GM18526 (cell line): ENCODE measurements around the gene CD93.

Source experiments
- POLR2A ChIP-seq: IDR thresholded peaks from 3 replicates; pipeline ENCODE4 v1.6.1; 2011; ENCODE audit not compliant: insufficient read length; ENCODE audit errors: extremely low read depth

CD93 gene

GRCh38 chr20:23094213-23094896, 8.2 kb upstream of the CD93 start:
- TF ChIP-seq POLR2A: no peak

GRCh38 chr20:23093613-23094012, 7.5 kb upstream of the CD93 start:
- no peak for TF ChIP-seq POLR2A

- TF ChIP-seq POLR2A: no peak
These were observed 6.9 kb upstream of the CD93 start for GRCh38 chr20:23092861-23093495.

GRCh38 chr20:23092384-23092756, 6.2 kb upstream of the CD93 start:
- TF ChIP-seq POLR2A: no peak

- no peak for TF ChIP-seq POLR2A
These were observed 5.7 kb upstream of the CD93 start for GRCh38 chr20:23091721-23092383.

- no peak for TF ChIP-seq POLR2A
These were observed 4.8 kb upstream of the CD93 start for GRCh38 chr20:23090878-23091277.

GRCh38 chr20:23090147-23090546, 4.0 kb upstream of the CD93 start:
- no peak for TF ChIP-seq POLR2A

GRCh38 chr20:23088866-23089265, 2.7 kb upstream of the CD93 start:
- no peak for TF ChIP-seq POLR2A

GRCh38 chr20:23087587-23088251, 1.6 kb upstream of the CD93 start:
- no peak for TF ChIP-seq POLR2A

- TF ChIP-seq POLR2A: no peak
These were observed 847 bp upstream of the CD93 start for GRCh38 chr20:23086931-23087411.

- TF ChIP-seq POLR2A: no peak
These were observed 578 bp downstream of the CD93 start for GRCh38 chr20:23085436-23086055.

- no peak for TF ChIP-seq POLR2A
These were observed 1.2 kb downstream of the CD93 start for GRCh38 chr20:23084845-23085365.

- no peak for TF ChIP-seq POLR2A
These were observed 1.8 kb downstream of the CD93 start for GRCh38 chr20:23084282-23084844.

GRCh38 chr20:23083553-23084220, 2.4 kb downstream of the CD93 start:
- no peak for TF ChIP-seq POLR2A
